Hepatocyte (in vitro differentiated cells): ENCODE measurements around the gene HOXB3.

Source experiments
- EZH2 ChIP-seq: fragments of 200-600 bp; sonication (generic); IDR thresholded peaks from 2 replicates; pipeline ENCODE4 v1.6.1; 2016; ENCODE audit warnings: antibody characterized with exemption, mild to moderate bottlenecking, borderline replicate concordance
- EZH2phosphoT487 ChIP-seq: fragments of 200-600 bp; sonication (generic); IDR thresholded peaks from one replicate; pipeline ENCODE4 v1.6.1; 2018; ENCODE audit warnings: antibody characterized with exemption, mild to moderate bottlenecking, low read depth, moderate library complexity; ENCODE audit not compliant: unreplicated experiment, severe bottlenecking
- TF ChIP-seq, protein P1 (sequence below): fragments of 200-600 bp; sonication (generic); IDR thresholded peaks from 2 replicates; pipeline ENCODE4 v1.5.1; 2016; ENCODE audit warnings: antibody characterized with exemption, mild to moderate bottlenecking; ENCODE audit not compliant: poor library complexity

DNA sequence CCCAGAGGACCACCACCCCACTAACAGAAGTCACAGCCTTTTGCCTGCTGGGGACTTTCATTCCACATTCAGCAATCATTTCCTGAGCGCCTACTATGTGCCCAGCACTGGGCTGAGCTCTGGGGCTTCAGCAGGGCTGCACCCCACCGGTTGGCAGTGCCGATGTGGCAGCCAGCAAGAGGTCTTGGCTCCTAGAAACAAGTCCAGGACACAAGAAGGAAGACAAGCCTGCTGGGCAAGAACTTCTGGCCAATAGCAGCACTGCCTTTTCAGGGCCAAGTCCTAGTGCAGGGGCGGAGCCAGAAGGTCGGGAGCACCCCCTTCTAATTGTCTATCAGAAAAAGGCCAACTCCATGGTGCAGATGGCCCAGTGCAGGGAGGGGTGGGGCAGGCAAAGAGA is 49.1 kb upstream of the HOXB3 start:
- TF ChIP-seq, protein P1, sequence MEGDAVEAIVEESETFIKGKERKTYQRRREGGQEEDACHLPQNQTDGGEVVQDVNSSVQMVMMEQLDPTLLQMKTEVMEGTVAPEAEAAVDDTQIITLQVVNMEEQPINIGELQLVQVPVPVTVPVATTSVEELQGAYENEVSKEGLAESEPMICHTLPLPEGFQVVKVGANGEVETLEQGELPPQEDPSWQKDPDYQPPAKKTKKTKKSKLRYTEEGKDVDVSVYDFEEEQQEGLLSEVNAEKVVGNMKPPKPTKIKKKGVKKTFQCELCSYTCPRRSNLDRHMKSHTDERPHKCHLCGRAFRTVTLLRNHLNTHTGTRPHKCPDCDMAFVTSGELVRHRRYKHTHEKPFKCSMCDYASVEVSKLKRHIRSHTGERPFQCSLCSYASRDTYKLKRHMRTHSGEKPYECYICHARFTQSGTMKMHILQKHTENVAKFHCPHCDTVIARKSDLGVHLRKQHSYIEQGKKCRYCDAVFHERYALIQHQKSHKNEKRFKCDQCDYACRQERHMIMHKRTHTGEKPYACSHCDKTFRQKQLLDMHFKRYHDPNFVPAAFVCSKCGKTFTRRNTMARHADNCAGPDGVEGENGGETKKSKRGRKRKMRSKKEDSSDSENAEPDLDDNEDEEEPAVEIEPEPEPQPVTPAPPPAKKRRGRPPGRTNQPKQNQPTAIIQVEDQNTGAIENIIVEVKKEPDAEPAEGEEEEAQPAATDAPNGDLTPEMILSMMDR: no peak
- peak; percentile 41 for TF ChIP-seq EZH2
- no peak for TF ChIP-seq EZH2phosphoT487
